ENCODE data around the gene PSMB11.

Gene PSMB11

DNA sequence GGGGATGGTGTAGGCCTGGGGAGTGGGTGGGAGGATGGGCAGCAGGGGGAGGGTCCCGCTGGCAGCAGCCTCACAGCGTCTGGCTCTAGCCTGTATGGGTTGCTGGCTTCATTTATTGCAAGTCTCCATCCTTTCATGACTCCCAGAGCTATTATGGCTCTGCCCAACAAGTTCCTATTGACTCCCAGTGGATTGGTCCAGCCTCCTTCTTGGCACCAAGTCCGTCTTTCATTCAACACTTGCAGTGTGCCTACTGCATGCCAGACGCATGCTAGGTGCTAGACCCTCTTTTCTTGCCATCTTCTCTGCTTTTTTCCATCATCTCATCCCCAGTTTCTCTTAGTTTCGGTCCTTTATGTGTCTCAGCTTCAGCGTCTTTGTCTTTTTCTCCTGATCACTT is 1.1 kb downstream of the PSMB11 start:
- TF ChIP-seq Cebpa-rat (IDR thresholded peaks at IDR 0.05): no peak
- H3K27me3 ChIP-seq: no peaks in the 10 kb centered on the region

DNA sequence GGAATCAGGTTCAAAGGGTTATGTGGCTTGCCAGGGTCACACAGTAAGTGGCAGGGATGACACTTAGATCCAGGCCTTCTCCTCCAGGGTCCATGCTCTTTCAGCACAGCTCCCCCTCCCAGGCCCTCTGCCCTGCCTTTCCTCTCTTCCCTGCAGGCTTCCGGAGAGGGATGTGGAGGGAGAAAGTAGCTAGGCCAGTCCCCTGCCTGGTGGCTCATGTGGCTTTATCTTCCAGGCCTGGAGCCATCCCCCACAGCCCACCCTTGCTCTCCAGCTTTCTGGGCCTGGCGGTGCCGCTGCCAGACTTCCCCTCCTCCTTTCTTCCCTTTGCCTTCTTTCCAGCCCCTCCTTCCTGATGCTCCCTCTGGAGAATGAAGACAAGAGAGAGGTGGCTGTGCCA is 1.7 kb downstream of the PSMB11 start:
- Histone ChIP-seq H3K27ac (no peak overlapping the region), H3K4me3 (no peak overlapping the region), H3K36me3 (peaks cover 13% of the 10 kb centered on the region), H3K9me3 (no peaks in the 10 kb centered on the region), H4K20me1 (no peaks in the 10 kb centered on the region), H3K9ac (no peak overlapping the region), H3K4me2 (no peak overlapping the region), H3K27me3 (no peaks in the 10 kb centered on the region), H3K4me1 (no peaks in the 10 kb centered on the region; the same call in 1 of the 2 replicates)
- TF ChIP-seq Cebpa-rat (IDR thresholded peaks at IDR 0.05): no peak

More for the DNA sequence above, 1.1 kb downstream of the PSMB11 start:
- H3K27ac ChIP-seq: no peak overlapping the region
- no peaks in the 10 kb centered on the region for H4K20me1 ChIP-seq
- H3K9ac ChIP-seq: no peak overlapping the region
- no peak overlapping the region for H3K4me3 ChIP-seq
- H3K4me2 ChIP-seq: no peak overlapping the region
- peaks cover 7% of the 10 kb centered on the region for H3K36me3 ChIP-seq
- no peaks in the 10 kb centered on the region; the same call in 1 of the 2 replicates for H3K4me1 ChIP-seq
- H3K9me3 ChIP-seq: no peaks in the 10 kb centered on the region

DNA sequence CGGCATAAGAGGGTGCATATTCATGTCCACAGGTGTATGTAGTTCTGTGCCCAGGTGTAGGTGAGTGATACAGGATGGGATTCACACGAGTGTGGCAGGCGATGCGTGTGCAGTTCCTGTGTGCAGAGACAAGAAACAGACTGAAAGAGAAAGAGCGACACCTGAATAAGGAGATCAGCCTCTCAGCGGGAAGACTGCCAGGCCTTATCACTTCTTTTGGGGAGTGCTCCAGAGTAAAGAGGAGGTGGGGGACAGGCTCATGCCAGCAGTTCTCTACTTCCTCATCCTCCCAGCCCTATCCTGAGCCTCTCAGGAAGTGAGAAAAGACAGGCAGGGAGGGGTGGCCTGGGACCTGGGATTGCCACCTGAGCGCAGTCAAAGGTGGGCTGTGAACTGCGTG is 2.8 kb downstream of the PSMB11 start:
- Histone ChIP-seq H3K4me2 (no peak overlapping the region), H3K36me3 (peaks cover 22% of the 10 kb centered on the region), H3K4me3 (no peak overlapping the region), H3K9me3 (no peaks in the 10 kb centered on the region), H4K20me1 (no peaks in the 10 kb centered on the region), H3K9ac (no peak overlapping the region), H3K27me3 (no peaks in the 10 kb centered on the region), H3K4me1 (no peaks in the 10 kb centered on the region; the same call in 1 of the 2 replicates), H3K27ac (no peak overlapping the region)
- no peak for TF ChIP-seq Cebpa-rat (IDR thresholded peaks at IDR 0.05)

DNA sequence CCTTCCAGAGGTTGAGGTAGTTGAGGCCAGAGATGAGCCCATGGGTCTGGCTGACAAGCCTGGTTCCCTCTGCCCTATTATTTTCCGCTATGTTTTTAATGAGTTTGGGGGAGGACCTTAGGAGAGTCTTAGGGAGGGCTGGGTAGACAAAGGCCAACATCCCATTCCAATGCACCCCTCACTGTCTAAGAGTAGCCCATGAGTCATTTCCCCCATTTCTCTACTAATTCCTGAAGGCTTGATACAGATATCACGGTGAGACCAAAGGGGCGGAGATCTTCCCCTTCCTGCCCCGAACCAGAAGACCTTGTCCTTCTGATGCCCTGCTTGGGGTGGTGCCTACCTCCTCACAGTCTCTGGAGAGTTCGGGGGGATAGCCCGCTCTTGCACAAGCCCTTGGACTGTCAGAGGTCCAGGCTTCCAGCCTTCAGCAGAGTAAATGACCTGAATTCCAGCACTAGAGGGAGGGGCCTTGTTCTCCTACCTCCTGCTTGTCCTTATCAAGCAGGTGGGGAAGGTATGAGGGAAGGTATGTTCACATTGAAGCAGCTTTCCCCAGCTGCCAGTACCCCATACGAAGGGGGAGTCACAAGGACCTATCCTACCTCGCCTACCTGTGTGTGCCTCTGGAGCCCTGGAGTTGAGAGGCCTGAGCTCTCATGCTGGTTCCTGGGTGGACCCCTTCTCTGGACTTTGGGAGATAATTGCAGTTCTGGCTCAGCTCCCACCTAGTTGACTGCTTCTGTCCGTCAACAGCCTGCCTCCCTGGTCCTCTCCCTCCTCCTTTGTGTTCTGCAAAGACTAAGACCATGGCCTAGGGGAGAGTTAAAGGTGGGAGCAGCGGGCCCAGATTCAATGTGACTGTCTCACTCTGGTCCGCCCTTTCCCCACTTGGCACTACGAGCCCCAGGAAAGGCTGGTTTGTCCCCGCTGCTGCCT is 3.7 kb downstream of the PSMB11 start:
- no peaks in the 10 kb centered on the region for H3K9me3 ChIP-seq
- H3K27me3 ChIP-seq: no peaks in the 10 kb centered on the region
- no peak overlapping the region for H3K27ac ChIP-seq
- no peak overlapping the region for H3K4me2 ChIP-seq
- H3K4me1 ChIP-seq: no peaks in the 10 kb centered on the region; the same call in 1 of the 2 replicates
- no peaks in the 10 kb centered on the region for H4K20me1 ChIP-seq
- no peak overlapping the region for H3K4me3 ChIP-seq
- TF ChIP-seq Cebpa-rat (IDR thresholded peaks at IDR 0.05): no peak
- H3K9ac ChIP-seq: no peak overlapping the region
- H3K36me3 ChIP-seq: peaks cover 22% of the 10 kb centered on the region

DNA sequence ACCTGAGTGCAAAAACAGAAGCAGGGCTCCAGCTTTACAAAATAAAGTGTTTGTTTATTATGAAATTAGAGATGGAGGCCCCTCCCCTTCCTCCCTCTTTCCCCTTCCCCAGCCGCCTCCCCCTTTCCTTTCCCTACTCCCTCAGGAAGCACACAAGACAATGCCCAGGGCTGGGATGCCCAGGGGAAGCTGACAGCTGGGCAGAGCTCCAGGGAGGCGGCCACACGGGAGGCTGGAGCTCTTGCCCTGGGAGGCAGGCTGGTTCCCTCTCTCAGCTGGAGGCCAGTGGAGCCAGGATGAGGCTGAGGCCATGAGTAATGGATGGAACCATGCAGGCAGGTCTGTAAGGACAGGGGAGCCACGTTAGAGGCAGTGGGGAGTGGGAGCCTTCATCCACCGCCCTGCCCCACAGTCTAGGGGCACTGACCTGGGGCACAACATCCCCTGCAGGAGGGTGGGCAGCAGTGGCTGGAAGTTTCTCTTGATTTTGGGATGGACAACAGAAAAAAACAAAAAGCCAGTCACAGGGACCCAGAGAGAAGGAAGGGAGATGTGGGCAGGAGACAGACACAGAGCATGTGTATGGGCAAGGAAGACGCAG is 5.1 kb downstream of the PSMB11 start:
- no peaks in the 10 kb centered on the region for H3K27me3 ChIP-seq
- H4K20me1 ChIP-seq: no peaks in the 10 kb centered on the region
- H3K9ac ChIP-seq: 0 out of 2 replicates have a peak overlapping the region, but pooled peaks have one; percentile 19
- H3K4me3 ChIP-seq: no peak overlapping the region
- no peak overlapping the region for H3K27ac ChIP-seq
- H3K36me3 ChIP-seq: peaks cover 22% of the 10 kb centered on the region
- no peak for TF ChIP-seq Cebpa-rat (IDR thresholded peaks at IDR 0.05)
- no peak overlapping the region for H3K4me2 ChIP-seq
- H3K4me1 ChIP-seq: no peaks in the 10 kb centered on the region; the same call in 1 of the 2 replicates
- no peaks in the 10 kb centered on the region for H3K9me3 ChIP-seq

DNA sequence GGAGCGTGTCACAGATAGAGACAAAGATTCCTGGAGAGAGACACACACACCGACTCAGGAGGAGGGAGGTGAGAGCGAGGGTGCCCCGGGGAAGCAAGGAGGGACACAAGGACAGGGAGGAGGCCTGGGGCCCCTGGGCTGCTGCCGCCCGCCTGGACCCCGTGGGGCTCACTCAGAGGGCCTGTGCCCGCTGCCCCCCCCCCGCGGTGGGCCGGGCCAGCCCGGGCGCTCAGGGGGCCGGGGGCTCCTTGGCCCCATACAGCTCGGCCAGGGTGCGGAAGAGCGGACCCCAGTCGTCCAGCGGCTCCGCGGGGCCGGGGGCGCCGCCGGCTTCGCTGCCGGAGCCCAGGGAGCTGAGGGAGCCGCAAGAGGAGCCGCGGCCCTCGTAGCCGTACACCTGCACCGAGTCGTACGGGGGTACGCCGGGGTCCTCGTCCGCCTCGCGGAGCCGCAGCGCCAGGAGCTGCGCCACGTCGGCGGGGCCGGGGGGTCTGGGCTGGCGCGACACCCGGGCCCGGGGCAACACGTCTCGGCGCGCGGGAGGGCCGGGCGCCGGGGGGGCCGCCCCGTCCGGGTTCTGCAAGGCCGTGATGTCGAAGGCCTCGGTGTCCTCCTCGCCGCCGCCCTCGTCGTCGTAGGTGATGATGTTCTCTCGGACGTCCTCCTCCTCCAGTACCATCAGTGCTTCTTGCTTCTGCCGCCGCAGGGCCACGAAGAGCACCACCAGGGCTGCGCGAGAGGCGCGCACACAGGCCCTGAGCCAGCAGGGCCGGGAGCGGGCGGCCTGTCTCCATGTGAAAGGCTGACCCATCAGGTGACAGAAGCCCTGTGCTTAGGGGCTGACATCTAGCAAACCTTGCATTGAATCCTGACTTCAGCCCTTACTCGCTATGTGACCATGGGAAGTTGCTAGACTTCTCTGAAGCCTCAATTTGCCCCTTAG is 6.0 kb downstream of the PSMB11 start:
- Histone ChIP-seq H3K4me2 (no peak overlapping the region), H3K27me3 (no peaks in the 10 kb centered on the region), H3K9me3 (no peaks in the 10 kb centered on the region), H3K4me3 (no peak overlapping the region), H4K20me1 (no peaks in the 10 kb centered on the region), H3K4me1 (no peaks in the 10 kb centered on the region; the same call in 1 of the 2 replicates), H3K9ac (0 out of 2 replicates have a peak overlapping the region, but pooled peaks have one; percentile 19), H3K27ac (no peak overlapping the region), H3K36me3 (peaks cover 23% of the 10 kb centered on the region)
- TF ChIP-seq Cebpa-rat (IDR thresholded peaks at IDR 0.05): no peak

DNA sequence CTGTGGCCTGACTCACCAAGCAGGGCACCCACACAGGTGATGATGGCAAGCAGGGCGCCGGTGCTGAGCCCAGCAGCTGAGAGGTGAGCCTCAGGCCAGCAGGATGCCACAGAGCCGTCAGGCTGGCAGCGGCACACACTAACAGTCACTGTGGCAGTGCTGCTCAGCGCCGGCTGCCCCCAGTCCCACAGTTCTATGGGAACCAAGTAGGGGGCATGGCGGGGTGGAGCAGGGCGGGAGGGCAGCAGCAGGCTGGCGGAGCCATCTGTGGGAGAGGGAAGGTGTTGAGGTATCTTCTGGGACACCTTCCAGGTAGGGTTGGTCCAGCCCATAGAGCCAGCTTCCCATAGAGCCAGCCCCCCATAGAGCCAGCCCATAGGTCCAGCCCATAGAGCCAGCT is 7.0 kb downstream of the PSMB11 start:
- Histone ChIP-seq H3K36me3 (peaks cover 25% of the 10 kb centered on the region), H3K27ac (no peak overlapping the region), H3K4me3 (no peak overlapping the region), H3K4me1 (no peaks in the 10 kb centered on the region; the same call in 1 of the 2 replicates), H4K20me1 (no peaks in the 10 kb centered on the region), H3K4me2 (no peak overlapping the region), H3K9ac (no peak overlapping the region), H3K27me3 (no peaks in the 10 kb centered on the region), H3K9me3 (no peaks in the 10 kb centered on the region)
- TF ChIP-seq Cebpa-rat (IDR thresholded peaks at IDR 0.05): no peak

DNA sequence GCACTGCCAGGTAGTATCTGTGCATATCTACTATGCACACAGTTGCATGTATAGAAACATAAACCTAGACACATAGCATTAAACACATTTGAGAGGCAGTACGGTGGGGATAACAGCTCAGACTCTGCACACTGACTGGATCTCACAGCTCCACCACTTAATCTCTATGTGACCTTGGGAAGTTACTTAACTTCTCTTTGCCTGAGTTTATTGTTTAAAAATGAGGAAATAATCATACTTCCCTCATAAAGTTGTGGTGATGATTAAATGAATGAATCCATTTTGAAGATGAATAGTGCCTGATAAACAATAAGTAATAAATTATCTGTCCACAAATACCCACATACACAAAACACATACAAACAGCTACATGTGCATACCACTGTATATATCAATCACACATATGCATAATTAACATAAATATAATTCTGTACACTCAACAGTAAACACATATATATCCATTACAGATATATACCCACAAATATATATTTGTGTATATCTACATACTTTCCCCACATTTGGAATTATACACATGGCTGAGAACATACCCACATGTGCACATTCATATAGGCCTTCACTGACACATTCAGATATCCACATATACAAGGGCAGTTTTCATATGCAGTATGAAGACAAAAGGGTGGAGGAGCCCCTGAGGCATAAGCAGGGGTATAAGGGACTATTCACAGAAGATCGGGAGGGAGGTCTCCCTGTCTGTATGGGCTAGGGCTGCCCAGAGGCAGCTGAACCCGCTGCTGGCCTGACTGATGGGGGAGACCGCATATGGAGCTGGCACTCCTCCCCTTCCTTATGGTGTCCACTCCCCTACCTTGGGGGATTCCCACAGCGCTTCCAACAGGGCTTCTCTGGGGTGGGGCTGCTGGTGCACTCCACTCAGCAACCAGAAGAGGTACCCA is 9.4 kb downstream of the PSMB11 start:
- Histone ChIP-seq H3K4me1 (peaks cover 13% of the 10 kb centered on the region), H3K27ac (no peak overlapping the region), H3K4me2 (no peak overlapping the region), H4K20me1 (no peaks in the 10 kb centered on the region; the same call in 1 of the 2 replicates), H3K4me3 (no peak overlapping the region), H3K27me3 (no peaks in the 10 kb centered on the region), H3K36me3 (peaks cover 25% of the 10 kb centered on the region), H3K9ac (no peak overlapping the region), H3K9me3 (no peaks in the 10 kb centered on the region)
- TF ChIP-seq Cebpa-rat (IDR thresholded peaks at IDR 0.05): no peak
